BJ (cell line): ENCODE measurements around the gene NOL3. TPM values are rescaled to one million over a fixed set of nuclear protein-coding genes. Genes with fewer than 3 reads are reported as not detected.

Experiments
- CTCF ChIA-PET: fragments of 350-600 bp; formaldehyde crosslinking; extraction: SDS; loops from one replicate; lab custom pipeline; 2021; ENCODE audit warnings: antibody characterized with exemption, inconsistent platforms; lab: Yijun Ruan, JAX
- POLR2A ChIA-PET: fragments of 300-600 bp; sonication (Branson Sonifier 250); formaldehyde crosslinking; extraction: SDS; loops from one replicate; lab custom pipeline; 2021; ENCODE audit warnings: antibody characterized with exemption; lab: Charles Lee
- DNase-seq: peaks from one replicate; pipeline ENCODE4 v3.0.0-alpha.2; 2011; ENCODE audit warnings: low read depth
- H3K27me3 ChIP-seq: 2 replicates; pipeline ENCODE4 v1.6.0; 2011; ENCODE audit warnings: low read length; ENCODE audit not compliant: control insufficient read depth, insufficient read depth
- H3K36me3 ChIP-seq: 2 replicates; pipeline ENCODE4 v1.5.1; 2011; ENCODE audit warnings: low read length; ENCODE audit not compliant: control insufficient read depth, insufficient read depth
- H3K4me3 ChIP-seq: 2 replicates; pipeline ENCODE4 v1.5.1; 2011; ENCODE audit warnings: low read depth, mild to moderate bottlenecking, control low read depth, low read length
- polyA plus RNA-seq: library from polyadenylated mRNA; depleted of rRNA; stranded (reverse); fragments of >200 nt; gene quantifications from 2 replicates; pipeline ENCODE4 v1.2.3, GENCODE V29; 2011
- TF ChIP-seq, protein P1 (sequence below): IDR thresholded peaks from 2 replicates; pipeline ENCODE4 v1.5.1; 2011; ENCODE audit warnings: low read depth, mild to moderate bottlenecking, control low read depth, inconsistent platforms, low read length, moderate library complexity; ENCODE audit not compliant: insufficient read depth

The NOL3 gene
- polyA plus RNA-seq, 1 experiment: 14.7 TPM

GRCh38 chr16:67157892-67158635 lies 12.3 kb upstream of the NOL3 start:
- Histone ChIP-seq H3K36me3 (0 out of 2 replicates have a peak, but pooled peaks cover 1% of the 10 kb centered on the region), H3K4me3 (no peak overlapping the region), H3K27me3 (no peaks in the 10 kb centered on the region; the same call in 1 of the 2 replicates)
- ChIA-PET CTCF (interaction anchor here (0.6 to 5.7 kb wide), 9 partner anchors 26 to 273 kb away, joined by 3 to 118 read pairs (median 4); no protein-coding TSS in a partner anchor), POLR2A (no interaction called here)
- TF ChIP-seq, protein P1, sequence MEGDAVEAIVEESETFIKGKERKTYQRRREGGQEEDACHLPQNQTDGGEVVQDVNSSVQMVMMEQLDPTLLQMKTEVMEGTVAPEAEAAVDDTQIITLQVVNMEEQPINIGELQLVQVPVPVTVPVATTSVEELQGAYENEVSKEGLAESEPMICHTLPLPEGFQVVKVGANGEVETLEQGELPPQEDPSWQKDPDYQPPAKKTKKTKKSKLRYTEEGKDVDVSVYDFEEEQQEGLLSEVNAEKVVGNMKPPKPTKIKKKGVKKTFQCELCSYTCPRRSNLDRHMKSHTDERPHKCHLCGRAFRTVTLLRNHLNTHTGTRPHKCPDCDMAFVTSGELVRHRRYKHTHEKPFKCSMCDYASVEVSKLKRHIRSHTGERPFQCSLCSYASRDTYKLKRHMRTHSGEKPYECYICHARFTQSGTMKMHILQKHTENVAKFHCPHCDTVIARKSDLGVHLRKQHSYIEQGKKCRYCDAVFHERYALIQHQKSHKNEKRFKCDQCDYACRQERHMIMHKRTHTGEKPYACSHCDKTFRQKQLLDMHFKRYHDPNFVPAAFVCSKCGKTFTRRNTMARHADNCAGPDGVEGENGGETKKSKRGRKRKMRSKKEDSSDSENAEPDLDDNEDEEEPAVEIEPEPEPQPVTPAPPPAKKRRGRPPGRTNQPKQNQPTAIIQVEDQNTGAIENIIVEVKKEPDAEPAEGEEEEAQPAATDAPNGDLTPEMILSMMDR: no peak
- DNase-seq: no peak

- Histone ChIP-seq H3K36me3 (0 out of 2 replicates have a peak, but pooled peaks cover 1% of the 10 kb centered on the region), H3K27me3 (peaks cover 2% of the 10 kb centered on the region), H3K4me3 (peak overlapping the region; percentile 96)
- TF ChIP-seq, protein P1: no peak
- CTCF ChIA-PET: interaction anchor here (1.1 to 7.1 kb wide), 10 partner anchors 10 to 264 kb away, joined by 3 to 118 read pairs (median 4); no protein-coding TSS in a partner anchor
- POLR2A ChIA-PET: no interaction called here
- no peak for DNase-seq
Observed at GRCh38 chr16:67158637-67159600, 11.4 kb upstream of the NOL3 start.

DNA sequence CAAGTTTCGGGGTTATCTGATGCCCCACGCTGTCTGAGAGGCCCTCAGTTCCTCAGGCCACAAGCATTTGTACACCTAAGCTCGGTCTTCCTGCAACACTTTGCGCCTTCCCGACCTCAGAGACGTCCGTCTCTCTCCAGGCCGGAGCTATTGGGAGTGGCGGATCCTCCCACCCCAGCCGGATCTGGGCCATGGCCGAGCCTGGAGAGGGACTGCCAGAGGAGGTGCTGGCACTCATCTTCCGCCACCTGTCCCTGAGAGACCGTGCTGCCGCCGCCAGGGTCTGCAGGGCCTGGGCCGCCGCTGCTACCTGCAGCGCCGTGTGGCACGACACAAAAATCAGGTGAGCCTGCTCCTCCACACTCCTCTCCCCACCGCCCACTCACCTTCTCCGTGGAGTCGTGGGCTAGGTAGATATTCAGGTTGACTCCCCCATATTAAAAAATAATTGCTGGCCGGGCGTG lies 8.7 kb upstream of the NOL3 start:
- Histone ChIP-seq H3K4me3 (no peak overlapping the region), H3K36me3 (no peaks in the 10 kb centered on the region), H3K27me3 (peaks cover 16% of the 10 kb centered on the region)
- ChIA-PET POLR2A (interaction anchor here (1.3 kb wide), 1 partner anchor 9 kb away, joined by 3 read pairs; the partner anchor contains the start of gene NOL3), CTCF (interaction anchor here (1.3 to 7.1 kb wide), 4 partner anchors 8 to 477 kb away, joined by 3 to 36 read pairs (median 8); partner anchors contain the start of gene NOL3)
- TF ChIP-seq, protein P1: no peak
- DNase-seq: no peak

DNA sequence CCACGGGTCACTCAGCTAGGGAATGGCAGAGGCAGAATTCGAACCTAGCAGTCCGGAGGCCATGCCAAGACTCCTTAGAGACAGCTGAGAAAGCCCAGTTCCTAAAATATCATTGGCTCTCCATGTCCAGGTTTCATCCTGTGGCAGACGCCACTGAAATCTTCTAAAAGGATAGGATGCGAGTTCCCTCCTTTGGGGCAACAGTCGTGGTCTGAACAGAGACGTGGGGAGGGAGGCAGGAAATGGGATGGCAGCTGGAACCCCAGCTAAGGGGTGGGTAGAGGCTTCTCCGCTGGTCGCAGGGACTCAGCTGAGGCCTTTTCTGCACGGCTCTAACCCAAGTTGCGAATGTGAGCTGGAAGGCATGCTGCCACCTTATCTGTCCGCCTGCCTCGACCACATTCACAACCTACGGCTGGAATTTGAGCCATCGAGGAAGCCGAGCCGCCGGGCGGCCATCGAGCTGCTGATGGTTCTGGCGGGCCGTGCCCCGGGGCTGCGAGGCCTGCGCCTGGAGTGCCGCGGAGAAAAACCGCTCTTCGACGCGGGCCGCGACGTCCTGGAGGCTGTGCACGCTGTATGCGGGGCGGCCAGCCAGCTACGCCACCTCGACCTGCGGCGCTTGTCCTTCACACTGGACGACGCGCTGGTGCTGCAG lies 7.7 kb upstream of the NOL3 start:
- POLR2A ChIA-PET: no interaction called here
- H3K27me3 ChIP-seq: peaks cover 18% of the 10 kb centered on the region
- no peak overlapping the region for H3K4me3 ChIP-seq
- H3K36me3 ChIP-seq: no peaks in the 10 kb centered on the region
- TF ChIP-seq, protein P1: no peak
- CTCF ChIA-PET: interaction anchor here (0.6 to 7.1 kb wide), 7 partner anchors 12 to 478 kb away, joined by 3 to 36 read pairs (median 3); no protein-coding TSS in a partner anchor
- no peak for DNase-seq
